HG02885 (cell line): ENCODE data around the gene TUBB2A.
"Not testable (repeated sequence)": the region's sequence is repeated elsewhere in the genome, so short reads cannot be mapped to it uniquely, and the experiment has no call there.

Experiments
- ATAC-seq: cut with Tn5 transposase; IDR thresholded peaks from one replicate; pipeline ENCODE4 v1.9.1; 2021; ENCODE audit warnings: mild to moderate bottlenecking; ENCODE audit not compliant: unreplicated experiment, poor library complexity

The TUBB2A gene

GRCh38 chr6:3183066-3183465 is 25.7 kb upstream of the TUBB2A start:
- ATAC-seq, result no peak

- no peak for ATAC-seq
These were observed 23.8 kb upstream of the TUBB2A start for GRCh38 chr6:3181105-3181504.

GRCh38 chr6:3179945-3180344 is 22.6 kb upstream of the TUBB2A start:
- not testable (repeated sequence) for ATAC-seq

- ATAC-seq, result not testable (repeated sequence)
These were observed 21.3 kb upstream of the TUBB2A start for GRCh38 chr6:3178666-3179065.

DNA sequence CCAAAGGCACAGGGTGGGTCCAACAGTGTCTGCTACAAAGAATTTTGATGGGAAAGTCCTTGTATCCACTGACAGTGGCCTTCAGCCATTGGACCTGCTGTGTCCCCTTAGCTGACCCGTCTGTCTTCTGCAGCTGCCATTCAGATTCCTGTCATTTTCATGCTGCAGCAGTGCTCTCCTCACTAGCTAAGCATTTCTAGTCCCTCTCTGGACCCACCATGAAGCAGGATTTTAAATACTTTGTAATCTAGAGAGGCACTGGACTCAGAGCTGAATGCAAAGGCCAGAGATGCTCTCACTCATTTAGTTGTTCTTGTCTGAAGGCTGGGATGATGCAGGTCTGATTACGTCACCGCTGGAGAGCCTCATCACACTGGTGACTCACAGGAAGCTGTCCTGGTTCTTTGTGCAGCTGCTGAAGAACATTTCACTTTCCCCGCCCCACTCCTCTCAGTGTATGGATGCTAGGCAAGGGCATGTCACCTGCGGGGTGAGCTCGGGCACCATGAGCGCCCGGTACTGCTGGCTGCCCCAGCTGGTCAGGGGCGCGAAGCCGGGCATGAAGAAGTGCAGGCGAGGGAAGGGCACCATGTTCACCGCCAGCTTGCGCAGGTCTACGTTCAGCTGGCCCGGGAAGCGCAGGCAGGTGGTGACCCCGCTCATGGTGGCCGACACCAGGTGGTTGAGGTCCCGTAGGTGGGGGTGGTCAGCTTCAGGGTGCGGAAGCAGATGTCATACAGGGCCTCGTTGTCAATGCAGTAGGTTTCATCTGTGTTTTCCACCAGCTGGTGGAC is 19.4 kb upstream of the TUBB2A start:
- ATAC-seq, result no peak

DNA sequence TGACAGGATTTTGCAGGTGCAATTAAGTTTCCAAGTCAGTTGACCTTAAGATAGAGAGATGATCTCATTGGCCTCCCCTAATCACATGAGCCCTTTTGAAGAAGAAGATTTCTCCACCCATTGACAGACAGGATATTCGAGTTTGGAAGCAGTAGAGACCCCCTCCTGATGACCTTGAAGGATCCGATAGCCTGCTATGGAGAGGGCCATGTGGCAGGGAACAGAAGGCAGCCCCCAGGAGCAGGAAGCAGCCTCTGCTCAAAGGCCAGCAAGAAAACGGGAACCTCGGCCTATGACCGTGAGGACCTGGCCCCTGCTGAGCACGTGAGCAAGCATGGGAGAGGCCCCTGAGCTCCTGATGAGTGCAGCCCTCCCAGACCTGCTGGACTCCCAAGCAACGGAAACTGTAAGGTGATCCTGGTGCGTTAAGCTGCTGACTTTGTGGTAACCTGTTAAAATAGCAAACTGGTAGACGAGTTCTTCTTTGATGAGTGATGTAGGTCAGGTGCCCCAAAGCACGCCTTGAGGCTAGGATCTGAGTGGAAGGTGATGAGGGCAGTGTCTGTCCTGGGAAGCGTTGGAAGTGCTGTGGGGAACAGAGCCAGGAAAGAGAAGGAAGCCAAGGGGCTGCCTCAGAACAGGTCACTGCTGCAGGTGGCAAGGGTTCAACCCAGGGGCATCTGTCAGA is 18.5 kb upstream of the TUBB2A start:
- ATAC-seq, result no peak

GRCh38 chr6:3173636-3174089 is 16.3 kb upstream of the TUBB2A start:
- not testable (repeated sequence) for ATAC-seq

DNA sequence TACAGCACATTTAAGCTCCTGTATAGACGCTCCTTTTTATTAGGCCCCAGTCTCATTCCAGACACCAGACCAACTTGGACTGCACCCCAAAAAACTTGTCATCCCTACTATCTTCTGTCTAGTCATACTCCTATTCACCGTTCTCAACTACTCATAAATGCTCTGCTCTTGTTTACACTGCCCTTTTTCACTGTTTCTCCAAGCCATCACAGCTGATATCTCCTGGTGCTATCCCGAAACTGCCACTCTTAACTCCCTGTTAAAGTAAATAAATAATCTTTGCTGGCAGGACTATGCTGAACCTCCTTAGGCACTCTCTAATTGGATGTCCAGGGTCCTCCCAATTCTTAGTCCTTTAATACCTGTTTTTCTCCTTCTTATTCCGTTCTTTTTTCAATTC is 15.4 kb upstream of the TUBB2A start:
- ATAC-seq, result not testable (repeated sequence)

GRCh38 chr6:3171313-3172175 is 14.2 kb upstream of the TUBB2A start:
- not testable (repeated sequence) for ATAC-seq

DNA sequence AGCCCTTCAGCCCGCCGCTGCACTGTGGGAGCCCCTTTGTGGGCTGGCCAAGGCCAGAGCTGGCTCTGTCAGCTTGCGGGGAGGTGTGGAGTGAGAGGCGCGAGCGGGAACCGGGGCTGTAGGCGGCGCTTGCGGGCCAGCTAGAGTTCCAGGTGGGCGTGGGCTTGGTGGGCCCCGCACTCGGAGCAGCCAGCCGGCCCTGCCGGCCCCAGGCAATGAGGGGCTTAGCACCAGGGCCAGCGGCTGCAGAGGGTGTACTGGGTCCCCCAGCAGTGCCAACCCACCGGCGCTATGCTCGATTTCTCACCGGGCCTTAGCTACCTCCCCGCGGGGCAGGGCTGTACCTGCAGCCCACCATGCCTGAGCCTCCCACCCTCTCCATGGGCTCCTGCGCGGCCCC is 13.3 kb upstream of the TUBB2A start:
- ATAC-seq, result not testable (repeated sequence)

DNA sequence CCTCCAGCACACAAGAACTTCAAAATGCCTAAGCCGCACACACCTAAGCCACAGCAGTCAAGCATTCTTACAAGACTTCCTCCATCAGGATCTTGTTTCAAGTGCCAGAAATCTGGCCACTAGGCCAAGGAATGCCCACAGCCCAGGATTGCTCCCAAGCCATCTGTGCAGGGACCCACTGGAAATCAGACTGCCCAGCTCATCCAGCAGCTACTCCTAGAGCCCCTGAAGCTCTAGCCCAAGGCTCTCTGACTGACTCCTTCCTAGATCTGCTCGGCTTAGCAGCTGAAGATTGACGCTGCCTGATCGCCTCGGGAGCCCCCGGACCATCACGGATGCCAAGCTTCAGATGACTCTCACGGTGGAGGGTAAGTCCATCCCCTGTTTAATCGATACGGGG is 10.7 kb upstream of the TUBB2A start:
- ATAC-seq, result not testable (repeated sequence)

DNA sequence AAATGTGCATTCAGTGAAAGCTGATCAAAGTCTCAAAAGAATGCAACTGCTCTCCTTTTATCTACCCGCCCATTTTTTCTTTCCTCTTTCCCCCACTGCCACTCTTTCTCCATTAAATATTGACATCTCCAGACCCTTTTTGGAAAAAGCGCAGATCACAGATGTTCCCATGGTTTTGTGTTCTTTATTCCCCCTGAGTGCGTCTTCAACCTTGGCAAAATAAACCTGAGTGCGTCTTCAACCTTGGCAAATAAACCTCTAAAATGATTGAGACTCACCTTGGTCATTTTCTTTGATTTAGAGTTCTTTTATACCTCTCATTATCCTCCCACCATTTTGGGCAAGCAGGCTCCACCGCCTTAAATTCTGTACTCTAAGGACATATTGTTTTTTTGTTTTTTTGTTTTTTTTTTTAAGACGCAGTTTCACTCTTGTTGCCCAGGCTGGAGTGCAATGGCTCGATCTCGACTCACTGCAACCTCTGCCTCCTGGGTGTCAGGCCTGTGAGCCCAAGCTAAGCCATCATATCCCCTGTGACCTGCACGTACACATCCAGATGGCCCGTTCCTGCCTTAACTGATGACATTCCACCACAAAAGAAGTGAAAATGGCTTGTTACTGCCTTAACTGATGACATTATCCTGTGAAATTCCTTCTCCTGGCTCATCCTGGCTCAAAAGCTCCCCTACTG is 9.3 kb upstream of the TUBB2A start:
- not testable (repeated sequence) for ATAC-seq

DNA sequence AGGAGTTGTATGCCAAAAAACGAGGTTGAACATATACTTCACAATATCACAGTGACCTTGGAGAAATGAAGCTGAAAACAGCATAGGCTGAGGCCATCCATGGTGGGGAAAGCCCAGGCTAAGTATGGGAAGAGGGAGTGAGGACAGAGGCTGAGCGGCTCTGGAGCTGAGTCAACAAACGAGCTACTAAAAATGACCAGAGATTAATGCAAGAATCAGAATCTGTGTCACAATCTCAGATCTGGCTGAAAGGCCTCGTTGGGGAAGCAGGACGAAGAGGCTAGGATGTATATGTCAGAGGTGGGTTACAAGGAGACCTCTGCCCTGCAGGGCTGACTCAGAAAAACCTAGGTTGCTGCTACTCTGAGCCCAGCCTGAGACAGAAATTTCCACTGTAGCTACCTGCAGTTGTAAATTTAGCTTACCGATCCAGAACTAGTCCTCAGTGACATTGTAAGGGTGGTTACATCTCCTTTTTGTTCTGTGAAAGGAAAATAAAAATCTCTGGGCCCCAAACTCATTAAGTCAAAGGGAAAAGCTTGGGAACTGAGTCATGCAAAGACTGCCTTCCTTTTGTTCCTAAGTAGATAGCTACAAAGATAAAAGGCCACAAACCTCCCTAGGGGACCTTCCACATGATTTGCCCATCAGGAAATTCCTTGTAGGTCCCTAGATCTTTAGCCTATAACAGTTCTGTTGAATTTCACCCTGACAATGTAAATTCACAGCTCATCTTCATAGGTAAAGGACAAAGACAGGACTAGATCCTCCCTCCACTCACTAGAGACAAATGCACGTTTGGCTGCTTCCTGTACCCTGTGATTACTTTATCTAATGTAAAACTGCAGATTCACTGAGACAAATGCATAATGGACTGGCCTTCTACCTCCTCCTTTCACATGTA is 8.5 kb upstream of the TUBB2A start:
- ATAC-seq, result no peak

DNA sequence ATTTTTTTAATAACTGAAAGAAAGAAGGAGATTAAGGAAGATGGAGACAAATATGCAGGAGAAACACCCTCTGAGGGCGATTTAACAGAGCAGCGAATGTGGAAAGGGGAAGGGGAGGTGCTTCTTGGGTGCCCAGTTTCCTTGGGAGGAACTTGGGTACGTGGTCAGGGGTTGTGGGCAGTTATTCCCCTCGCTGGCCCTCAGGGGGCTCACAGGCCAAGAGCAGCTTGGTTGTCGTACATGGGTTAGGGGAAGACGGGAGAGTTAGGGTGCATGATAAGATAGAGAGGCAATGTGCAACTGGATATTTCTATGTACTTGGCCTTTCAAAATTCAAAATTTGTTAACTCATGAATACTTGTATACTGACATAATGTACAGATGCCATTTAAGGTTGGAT is 7.0 kb upstream of the TUBB2A start:
- no peak for ATAC-seq

- peak; percentile 8 for ATAC-seq
These were observed 5.9 kb upstream of the TUBB2A start for GRCh38 chr6:3163248-3163594.

- peak; percentile 61 for ATAC-seq
These were observed 5.4 kb upstream of the TUBB2A start for GRCh38 chr6:3162565-3163247.

DNA sequence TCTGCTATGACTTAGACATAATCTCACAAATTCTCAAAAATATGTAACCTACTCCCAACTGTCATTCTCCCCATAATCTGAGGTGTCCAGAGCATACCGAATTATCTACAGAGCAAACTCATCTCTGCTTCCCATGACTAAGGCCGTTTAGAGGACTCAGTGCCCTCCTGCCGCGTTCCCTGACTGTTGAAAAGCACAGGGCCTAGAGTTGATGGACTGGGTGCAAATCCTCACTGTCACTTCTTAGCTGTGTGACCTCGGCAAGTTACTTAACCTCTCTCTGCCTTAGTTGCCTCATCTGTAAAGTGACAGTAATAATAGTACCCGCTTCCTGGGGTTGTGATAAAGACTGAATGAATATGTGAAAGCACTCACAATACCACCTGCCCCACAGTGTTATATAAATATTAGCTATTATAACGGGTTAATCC is 4.7 kb upstream of the TUBB2A start:
- no peak for ATAC-seq
